Hepatocyte (in vitro differentiated cells): ENCODE data around the gene BRIX1. TPM values are rescaled to one million over a fixed set of nuclear protein-coding genes. Genes with fewer than 3 reads are reported as not detected.

Experiments used
- DNase-seq: peaks from one replicate; pipeline ENCODE4 v3.0.0-alpha.2; 2016; ENCODE audit warnings: low spot score
- H2AFZ ChIP-seq: fragments of 200-600 bp; sonication (generic); 2 replicates; pipeline ENCODE4 v1.6.0; 2016; ENCODE audit warnings: antibody characterized with exemption, mild to moderate bottlenecking
- H3K27ac ChIP-seq: fragments of 200-600 bp; sonication (generic); 2 replicates; pipeline ENCODE4 v1.5.1; 2016; ENCODE audit warnings: mild to moderate bottlenecking
- H3K27me3 ChIP-seq: fragments of 200-600 bp; sonication (generic); 2 replicates; pipeline ENCODE4 v1.6.1; 2016
- H3K36me3 ChIP-seq: fragments of 200-600 bp; sonication (generic); replicated peaks from 2 replicates; pipeline ENCODE4 v1.5.1; 2016; ENCODE audit warnings: low read depth; ENCODE audit not compliant: insufficient read depth
- H3K4me1 ChIP-seq: fragments of 200-600 bp; sonication (generic); 2 replicates; pipeline ENCODE4 v1.5.1; 2016; ENCODE audit warnings: mild to moderate bottlenecking, moderate library complexity; ENCODE audit not compliant: insufficient read depth
- H3K4me2 ChIP-seq: fragments of 200-600 bp; sonication (generic); 2 replicates; pipeline ENCODE4 v1.6.0; 2016
- H3K4me3 ChIP-seq: fragments of 200-600 bp; sonication (generic); 2 replicates; pipeline ENCODE4 v1.5.1; 2016; ENCODE audit warnings: mild to moderate bottlenecking
- H3K79me2 ChIP-seq: fragments of 200-600 bp; sonication (generic); 2 replicates; pipeline ENCODE4 v1.6.0; 2017; ENCODE audit warnings: mild to moderate bottlenecking
- H3K9me2 ChIP-seq: fragments of 200-600 bp; sonication (generic); replicated peaks from 2 replicates; pipeline ENCODE4 v1.6.0; 2017; ENCODE audit warnings: mild to moderate bottlenecking; ENCODE audit not compliant: insufficient read depth
- H3K9me3 ChIP-seq: fragments of 200-600 bp; sonication (generic); 2 replicates; pipeline ENCODE4 v1.5.1; 2016; ENCODE audit warnings: low read depth, mild to moderate bottlenecking
- H4K20me1 ChIP-seq: fragments of 200-600 bp; sonication (generic); 2 replicates; pipeline ENCODE4 v1.6.0; 2016; ENCODE audit warnings: mild to moderate bottlenecking; ENCODE audit not compliant: insufficient read depth, poor library complexity, severe bottlenecking
- CTCF ChIP-seq: fragments of 200-600 bp; sonication (generic); IDR thresholded peaks from 2 replicates; pipeline ENCODE4 v1.5.1; 2016; ENCODE audit warnings: antibody characterized with exemption, mild to moderate bottlenecking; ENCODE audit not compliant: poor library complexity
- EZH2 ChIP-seq: fragments of 200-600 bp; sonication (generic); IDR thresholded peaks from 2 replicates; pipeline ENCODE4 v1.6.1; 2016; ENCODE audit warnings: antibody characterized with exemption, mild to moderate bottlenecking, borderline replicate concordance
- EZH2phosphoT487 ChIP-seq: fragments of 200-600 bp; sonication (generic); IDR thresholded peaks from one replicate; pipeline ENCODE4 v1.6.1; 2018; ENCODE audit warnings: antibody characterized with exemption, mild to moderate bottlenecking, low read depth, moderate library complexity; ENCODE audit not compliant: unreplicated experiment, severe bottlenecking
- WGBS: methylation state at CpG from one replicate; pipeline ENCODE4 v1.1.6; 2016; ENCODE audit warnings: low lambda C conversion rate; ENCODE audit errors: missing lambda C conversion rate; 5-methylcytosine and 5-hydroxymethylcytosine counted together
- polyA plus RNA-seq: library from polyadenylated mRNA; unstranded; fragments of >200 nt; fragmentation: Nextera tagmentation; extraction: Ambion mirVana; gene quantifications from 2 replicates; pipeline ENCODE4 v1.2.1, GENCODE V29; 2016
- total RNA-seq: library from RNA; depleted of rRNA; stranded (reverse); fragments of >200 nt; gene quantifications from 2 replicates; pipeline ENCODE4 v1.2.3, GENCODE V29; 2014

Gene BRIX1
- total and polyA plus RNA-seq, 2 experiments from 2014 or later = 28.6 to 28.7 TPM

GRCh38 chr5:34898258-34898895, 17.1 kb upstream of the BRIX1 start:
- no peak overlapping the region for H3K27ac ChIP-seq
- H3K9me3 ChIP-seq = no peaks in the 10 kb centered on the region
- H4K20me1 ChIP-seq = no peaks in the 10 kb centered on the region
- TF ChIP-seq CTCF (peak; percentile 90), EZH2phosphoT487 (no peak), EZH2 (no peak)
- 3% methylated on average over 3 of the region's 3 CpGs for WGBS
- no peak overlapping the region for H2AFZ ChIP-seq
- no peaks in the 10 kb centered on the region for H3K36me3 ChIP-seq
- H3K79me2 ChIP-seq = no peaks in the 10 kb centered on the region
- no peaks in the 10 kb centered on the region for H3K27me3 ChIP-seq
- H3K4me3 ChIP-seq = no peak overlapping the region
- no peaks in the 10 kb centered on the region for H3K4me1 ChIP-seq
- DNase-seq = peak; percentile 87
- H3K4me2 ChIP-seq = no peak overlapping the region
- H3K9me2 ChIP-seq = no peaks in the 10 kb centered on the region

- Histone ChIP-seq H4K20me1 (no peaks in the 10 kb centered on the region), H3K27ac (no peak overlapping the region), H3K9me2 (no peaks in the 10 kb centered on the region), H3K36me3 (no peaks in the 10 kb centered on the region), H3K4me1 (no peaks in the 10 kb centered on the region), H3K79me2 (no peaks in the 10 kb centered on the region), H3K9me3 (no peaks in the 10 kb centered on the region), H3K4me2 (no peak overlapping the region), H3K27me3 (no peaks in the 10 kb centered on the region), H3K4me3 (no peak overlapping the region), H2AFZ (no peak overlapping the region)
- no peak for DNase-seq
- TF ChIP-seq EZH2phosphoT487 (no peak), CTCF (no peak), EZH2 (no peak)
- WGBS = 77% methylated on average over 2 of the region's 2 CpGs
Measured at GRCh38 chr5:34899066-34899465, 16.4 kb upstream of the BRIX1 start.

- Histone ChIP-seq H3K36me3 (no peaks in the 10 kb centered on the region), H3K4me3 (no peak overlapping the region), H4K20me1 (no peaks in the 10 kb centered on the region), H3K79me2 (no peaks in the 10 kb centered on the region), H3K4me2 (no peak overlapping the region), H3K9me2 (no peaks in the 10 kb centered on the region), H3K27me3 (no peaks in the 10 kb centered on the region), H3K9me3 (no peaks in the 10 kb centered on the region), H3K27ac (no peak overlapping the region), H2AFZ (no peak overlapping the region), H3K4me1 (no peaks in the 10 kb centered on the region)
- 91% methylated on average over 6 of the region's 6 CpGs for WGBS
- TF ChIP-seq EZH2 = no peak
- TF ChIP-seq EZH2phosphoT487 = no peak
- no peak for TF ChIP-seq CTCF
- DNase-seq = no peak
Measured at GRCh38 chr5:34900652-34901051, 14.9 kb upstream of the BRIX1 start.
